Prostate gland (tissue), 2 donors: ENCODE data around the gene CABS1. TPM values are rescaled to one million over a fixed set of nuclear protein-coding genes. Genes with fewer than 3 reads are reported as not detected.

Experiments
- DNase-seq: peaks from one replicate; pipeline ENCODE4 v3.0.0-alpha.2; 2019; ENCODE audit warnings: low spot score
- H3K27ac ChIP-seq, 2 donors: fragments of 200-600 bp; sonication (generic); 2 replicates each; pipeline ENCODE4 v1.5.1; 2017 to 2019
- H3K27me3 ChIP-seq: fragments of 200-600 bp; sonication (generic); replicated peaks from 2 replicates; pipeline ENCODE4 v1.5.1; 2019; ENCODE audit not compliant: insufficient read depth
- H3K36me3 ChIP-seq, 2 donors: fragments of 200-600 bp; sonication (generic); 1 replicate in 1 of 2; 2 replicates in 1 of 2; pipeline versions ENCODE4 v1.5.1 to v1.8.1; 2017 to 2019
- H3K4me1 ChIP-seq: fragments of 200-600 bp; sonication (generic); replicated peaks from 2 replicates; pipeline ENCODE4 v1.5.1; 2019
- H3K4me3 ChIP-seq, 2 donors: fragments of 200-600 bp; sonication (generic); 2 replicates each; pipeline ENCODE4 v1.5.1; 2017 to 2019
- H3K9me3 ChIP-seq: fragments of 200-600 bp; sonication (generic); 2 replicates; pipeline ENCODE4 v1.5.1; 2017
- POLR2A ChIP-seq: fragments of 450-650 bp; IDR thresholded peaks from one replicate; pipeline ENCODE4 v1.6.1; 2016; ENCODE audit warnings: antibody characterized with exemption, mild to moderate bottlenecking
- POLR2AphosphoS5 ChIP-seq: sonication (generic); formaldehyde crosslinking; IDR thresholded peaks from one replicate; pipeline ENCODE4 v1.6.1; 2017; ENCODE audit warnings: antibody characterized with exemption
- WGBS: methylation state at CpG from one replicate; pipeline ENCODE4 v1.1.5; 2018; 5-methylcytosine and 5-hydroxymethylcytosine counted together
- intact Hi-C: fragments of 100-400 bp; cut with DNase I; formaldehyde crosslinking; loops from one replicate; pipeline ENCODE4 v1.14.2; 2022
- total RNA-seq, 2 donors: library from RNA; depleted of rRNA; stranded (reverse); fragments of >200 nt; gene quantifications; one replicate each; pipeline ENCODE4 v1.1.0, GENCODE V29; 2016
- TF ChIP-seq, protein P1 (sequence below), 4 experiments: fragments of 200-600 bp in 2 of 4; fragments of 450-650 bp in 2 of 4; sonication (generic) in 2 of 4; IDR thresholded peaks; 1 replicate in 3 of 4; 2 replicates in 1 of 4; pipeline ENCODE4 v1.5.1; 2016 to 2019; ENCODE audit warnings: antibody characterized with exemption in 4 of 4, mild to moderate bottlenecking in 2 of 4, moderate library complexity in 2 of 4

Gene CABS1
- 1 to 10 TPM in 1 of 2 donors, not detected in 1; 2.4 TPM for total RNA-seq

DNA sequence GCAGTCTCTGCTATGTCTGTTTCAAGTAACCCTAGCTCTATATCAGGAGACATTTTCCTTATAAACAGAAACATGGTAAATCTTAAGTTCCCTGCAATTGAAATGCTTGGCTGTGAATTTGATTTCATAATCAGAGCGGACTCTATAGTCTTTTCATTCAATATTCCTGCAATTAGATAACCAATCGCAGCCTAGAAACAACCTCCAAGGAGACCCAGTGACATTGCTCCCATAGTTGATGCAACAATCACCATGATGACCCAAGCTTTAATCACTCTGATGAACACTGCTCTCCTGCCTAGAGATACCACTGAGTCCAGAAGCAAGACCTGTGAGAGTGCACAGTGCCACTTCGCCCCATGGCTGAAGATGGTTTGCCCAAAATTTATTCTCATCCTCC is at the start of gene CABS1:
CABS1 (plus strand) TSS at position 301 of the 400 bp plus-strand sequence; CDS start at position 360, 59 bp downstream.
- 99% methylated on average over 3 of the region's 3 CpGs for WGBS
- Histone ChIP-seq H3K27me3 (no peaks in the 10 kb centered on the region), H3K27ac (no peak within 1 kb of the TSS), H3K4me3 (no peak within 1 kb of the TSS), H3K4me1 (no peaks in the 10 kb centered on the region), H3K9me3 (no peaks in the 10 kb centered on the region), H3K36me3 (no peaks in the 10 kb centered on the region)
- intact Hi-C loops = no loop called here
- TF ChIP-seq, protein P1, sequence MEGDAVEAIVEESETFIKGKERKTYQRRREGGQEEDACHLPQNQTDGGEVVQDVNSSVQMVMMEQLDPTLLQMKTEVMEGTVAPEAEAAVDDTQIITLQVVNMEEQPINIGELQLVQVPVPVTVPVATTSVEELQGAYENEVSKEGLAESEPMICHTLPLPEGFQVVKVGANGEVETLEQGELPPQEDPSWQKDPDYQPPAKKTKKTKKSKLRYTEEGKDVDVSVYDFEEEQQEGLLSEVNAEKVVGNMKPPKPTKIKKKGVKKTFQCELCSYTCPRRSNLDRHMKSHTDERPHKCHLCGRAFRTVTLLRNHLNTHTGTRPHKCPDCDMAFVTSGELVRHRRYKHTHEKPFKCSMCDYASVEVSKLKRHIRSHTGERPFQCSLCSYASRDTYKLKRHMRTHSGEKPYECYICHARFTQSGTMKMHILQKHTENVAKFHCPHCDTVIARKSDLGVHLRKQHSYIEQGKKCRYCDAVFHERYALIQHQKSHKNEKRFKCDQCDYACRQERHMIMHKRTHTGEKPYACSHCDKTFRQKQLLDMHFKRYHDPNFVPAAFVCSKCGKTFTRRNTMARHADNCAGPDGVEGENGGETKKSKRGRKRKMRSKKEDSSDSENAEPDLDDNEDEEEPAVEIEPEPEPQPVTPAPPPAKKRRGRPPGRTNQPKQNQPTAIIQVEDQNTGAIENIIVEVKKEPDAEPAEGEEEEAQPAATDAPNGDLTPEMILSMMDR (IDR thresholded peaks at IDR 0.05) = no peak
- TF ChIP-seq POLR2A (no peak), POLR2AphosphoS5 (no peak)
- DNase-seq = no peak

DNA sequence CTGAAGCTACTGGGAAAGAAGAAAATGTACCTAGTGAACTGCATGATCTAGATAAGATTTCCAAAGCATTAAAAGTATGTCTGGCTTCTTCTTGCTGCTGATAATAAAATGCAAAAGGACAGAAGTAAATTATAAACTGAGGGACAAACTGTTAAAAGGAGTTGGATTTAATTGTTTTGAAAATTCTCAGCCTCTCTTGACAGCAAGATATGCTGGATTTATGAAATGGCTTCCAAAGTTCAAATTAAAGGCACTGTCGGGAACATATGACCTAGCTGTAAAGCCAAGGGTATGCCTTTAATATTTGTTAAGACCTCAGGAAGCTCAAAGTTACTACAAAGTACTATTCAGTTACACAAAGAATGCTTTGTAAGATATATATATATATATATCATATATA is 46.1 kb upstream of the CABS1 start:
- H3K4me1 ChIP-seq = no peaks in the 10 kb centered on the region
- DNase-seq = no peak
- intact Hi-C loops = no loop called here
- WGBS = 22% methylated on average over 1 of the region's 1 CpG
- no peak overlapping the region for H3K27ac ChIP-seq
- no peak overlapping the region for H3K4me3 ChIP-seq
- H3K36me3 ChIP-seq = no peaks in the 10 kb centered on the region
- no peaks in the 10 kb centered on the region for H3K9me3 ChIP-seq
- TF ChIP-seq, protein P1 (IDR thresholded peaks at IDR 0.05) = no peak
- TF ChIP-seq POLR2A (no peak), POLR2AphosphoS5 (no peak)
- H3K27me3 ChIP-seq = no peaks in the 10 kb centered on the region

DNA sequence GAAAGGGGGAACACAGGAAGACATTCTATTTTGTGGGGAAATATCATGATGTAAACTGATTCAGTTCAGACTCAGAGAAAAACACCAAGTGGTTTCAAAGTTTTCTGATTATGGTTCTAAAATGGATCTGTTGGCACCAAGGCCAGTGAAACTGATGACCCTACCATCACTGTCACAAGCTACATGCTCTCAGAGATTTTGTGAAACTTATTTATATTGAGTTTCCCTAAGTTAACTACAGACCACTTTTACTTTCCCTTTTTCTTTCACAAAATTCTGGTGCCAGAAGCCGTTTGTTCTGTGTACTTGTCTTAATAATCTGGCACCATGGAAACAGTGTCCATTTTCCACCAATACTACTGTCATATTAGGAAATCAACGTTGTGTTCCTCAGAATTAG is 43.4 kb upstream of the CABS1 start:
- Histone ChIP-seq H3K27ac (no peak overlapping the region), H3K4me1 (no peaks in the 10 kb centered on the region), H3K36me3 (no peaks in the 10 kb centered on the region), H3K27me3 (no peaks in the 10 kb centered on the region), H3K9me3 (no peaks in the 10 kb centered on the region), H3K4me3 (no peak overlapping the region)
- intact Hi-C loops = no loop called here
- WGBS = 68% methylated on average over 2 of the region's 2 CpGs
- TF ChIP-seq POLR2AphosphoS5 (no peak), POLR2A (no peak)
- TF ChIP-seq, protein P1 (IDR thresholded peaks at IDR 0.05) = no peak
- DNase-seq = no peak

DNA sequence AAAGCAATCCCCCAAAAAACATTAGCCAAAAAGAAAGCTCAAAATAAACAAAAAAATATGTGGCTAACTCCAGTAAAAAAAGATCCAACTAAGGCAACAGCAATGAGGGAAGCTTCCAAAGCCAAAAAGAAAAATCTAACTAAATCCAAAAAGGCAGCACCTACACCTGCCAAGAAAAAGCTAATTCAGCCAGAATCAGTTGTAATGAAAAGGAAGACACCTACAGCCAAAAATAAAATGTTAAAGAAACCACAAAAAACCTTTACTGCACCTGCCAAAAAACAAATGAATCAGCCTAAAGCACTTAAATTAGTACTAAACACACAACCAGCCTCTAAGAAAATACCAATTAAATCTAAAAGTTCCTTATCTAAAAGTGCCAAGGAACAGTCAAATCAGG is 37.2 kb upstream of the CABS1 start:
- intact Hi-C loops = no loop called here
- Histone ChIP-seq H3K4me1 (no peaks in the 10 kb centered on the region), H3K27ac (no peak overlapping the region), H3K27me3 (no peaks in the 10 kb centered on the region), H3K4me3 (no peak overlapping the region), H3K9me3 (no peaks in the 10 kb centered on the region), H3K36me3 (no peaks in the 10 kb centered on the region)
- TF ChIP-seq POLR2AphosphoS5 (no peak), POLR2A (no peak)
- TF ChIP-seq, protein P1 (IDR thresholded peaks at IDR 0.05) = no peak
- DNase-seq = no peak

DNA sequence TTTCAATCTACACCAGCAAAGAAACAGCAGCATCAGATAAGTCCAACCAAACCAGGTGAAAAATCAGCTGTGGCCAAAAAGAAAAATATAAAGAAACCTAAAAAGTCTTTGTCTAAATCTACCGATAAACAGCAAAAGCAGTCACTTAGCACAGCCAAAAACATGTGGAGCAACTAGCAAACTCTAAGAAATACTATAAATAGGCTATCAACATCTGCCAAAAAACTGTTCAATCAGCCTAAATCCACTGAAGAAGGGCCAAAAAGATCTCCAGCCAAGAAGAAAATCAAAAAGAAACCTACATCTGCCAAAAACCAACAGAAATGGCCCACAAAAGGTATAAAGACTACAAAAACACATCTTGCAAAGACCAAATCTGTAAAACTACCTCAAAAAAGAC is 36.7 kb upstream of the CABS1 start:
- 21% methylated on average over 1 of the region's 1 CpG for WGBS
- no peaks in the 10 kb centered on the region for H3K27me3 ChIP-seq
- H3K36me3 ChIP-seq = no peaks in the 10 kb centered on the region
- DNase-seq = no peak
- H3K9me3 ChIP-seq = no peaks in the 10 kb centered on the region
- no peak overlapping the region for H3K4me3 ChIP-seq
- no peaks in the 10 kb centered on the region for H3K4me1 ChIP-seq
- intact Hi-C loops = no loop called here
- no peak overlapping the region for H3K27ac ChIP-seq
- TF ChIP-seq, protein P1 (IDR thresholded peaks at IDR 0.05) = no peak
- TF ChIP-seq POLR2AphosphoS5 (no peak), POLR2A (no peak)
